BE2C (cell line): ENCODE results near the gene SOX5.
"Not testable (repeated sequence)": the region's sequence is repeated elsewhere in the genome, so short reads cannot be mapped to it uniquely, and the experiment has no call there.

Experiments
- DNase-seq: peaks from one replicate; pipeline ENCODE4 v3.0.0-alpha.2; 2020
- H3K27me3 ChIP-seq: fragments of 250-450 bp; sonication (Bioruptor Pico); 2 replicates; pipeline ENCODE4 v1.5.1; 2020; ENCODE audit warnings: mild to moderate bottlenecking
- H3K36me3 ChIP-seq: fragments of 250-450 bp; sonication (Bioruptor Pico); 2 replicates; pipeline ENCODE4 v1.5.1; 2020; ENCODE audit warnings: mild to moderate bottlenecking
- H3K4me1 ChIP-seq: fragments of 250-450 bp; sonication (Bioruptor Pico); 2 replicates; pipeline ENCODE4 v1.5.1; 2020
- H3K4me3 ChIP-seq: 2 replicates; pipeline ENCODE4 v1.5.1; 2011; ENCODE audit warnings: low read depth, low read length
- H3K9me3 ChIP-seq: fragments of 250-450 bp; sonication (Bioruptor Pico); 2 replicates; pipeline ENCODE4 v1.5.1; 2020
- TF ChIP-seq, protein P1 (sequence below): IDR thresholded peaks from 2 replicates; pipeline ENCODE4 v1.5.1; 2012; ENCODE audit warnings: mild to moderate bottlenecking, low read depth, low read length

SOX5 gene

GRCh38 chr12:23830210-23830609 lies 119.3 kb downstream of the SOX5 start:
- DNase-seq, result no peak

GRCh38 chr12:23827353-23827752 lies 122.1 kb downstream of the SOX5 start:
- TF ChIP-seq, protein P1, sequence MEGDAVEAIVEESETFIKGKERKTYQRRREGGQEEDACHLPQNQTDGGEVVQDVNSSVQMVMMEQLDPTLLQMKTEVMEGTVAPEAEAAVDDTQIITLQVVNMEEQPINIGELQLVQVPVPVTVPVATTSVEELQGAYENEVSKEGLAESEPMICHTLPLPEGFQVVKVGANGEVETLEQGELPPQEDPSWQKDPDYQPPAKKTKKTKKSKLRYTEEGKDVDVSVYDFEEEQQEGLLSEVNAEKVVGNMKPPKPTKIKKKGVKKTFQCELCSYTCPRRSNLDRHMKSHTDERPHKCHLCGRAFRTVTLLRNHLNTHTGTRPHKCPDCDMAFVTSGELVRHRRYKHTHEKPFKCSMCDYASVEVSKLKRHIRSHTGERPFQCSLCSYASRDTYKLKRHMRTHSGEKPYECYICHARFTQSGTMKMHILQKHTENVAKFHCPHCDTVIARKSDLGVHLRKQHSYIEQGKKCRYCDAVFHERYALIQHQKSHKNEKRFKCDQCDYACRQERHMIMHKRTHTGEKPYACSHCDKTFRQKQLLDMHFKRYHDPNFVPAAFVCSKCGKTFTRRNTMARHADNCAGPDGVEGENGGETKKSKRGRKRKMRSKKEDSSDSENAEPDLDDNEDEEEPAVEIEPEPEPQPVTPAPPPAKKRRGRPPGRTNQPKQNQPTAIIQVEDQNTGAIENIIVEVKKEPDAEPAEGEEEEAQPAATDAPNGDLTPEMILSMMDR, result no peak
- Histone ChIP-seq H3K27me3 (no peaks in the 10 kb centered on the region), H3K4me1 (no peaks in the 10 kb centered on the region), H3K36me3 (no peaks in the 10 kb centered on the region), H3K4me3 (no peak overlapping the region), H3K9me3 (no peaks in the 10 kb centered on the region)
- DNase-seq, result no peak

More at GRCh38 chr12:23830210-23830609, 119.3 kb downstream of the SOX5 start:
- Histone ChIP-seq H3K9me3 (no peaks in the 10 kb centered on the region), H3K36me3 (no peaks in the 10 kb centered on the region), H3K27me3 (no peaks in the 10 kb centered on the region; the same call in 1 of the 2 replicates), H3K4me1 (no peaks in the 10 kb centered on the region), H3K4me3 (no peak overlapping the region)
- TF ChIP-seq, protein P1, result no peak

- H3K9me3 ChIP-seq, result not testable (repeated sequence)
These were observed 124.3 kb downstream of the SOX5 start for GRCh38 chr12:23825124-23825523.

GRCh38 chr12:23824358-23824757 lies 125.1 kb downstream of the SOX5 start:
- no peak overlapping the region for H3K4me3 ChIP-seq
- H3K9me3 ChIP-seq, result no peaks in the 10 kb centered on the region
- no peaks in the 10 kb centered on the region for H3K4me1 ChIP-seq
- no peaks in the 10 kb centered on the region for H3K36me3 ChIP-seq
- TF ChIP-seq, protein P1, result no peak
- H3K27me3 ChIP-seq, result no peaks in the 10 kb centered on the region
- DNase-seq, result no peak

More at GRCh38 chr12:23825124-23825523, 124.3 kb downstream of the SOX5 start:
- not testable (repeated sequence) for H3K36me3 ChIP-seq, H3K4me3 ChIP-seq, H3K4me1 ChIP-seq, DNase-seq, H3K27me3 ChIP-seq

GRCh38 chr12:23822883-23823282 lies 126.6 kb downstream of the SOX5 start:
- H3K27me3 ChIP-seq, DNase-seq, H3K4me3 ChIP-seq, H3K4me1 ChIP-seq, H3K36me3 ChIP-seq, H3K9me3 ChIP-seq: not testable (repeated sequence)

DNA sequence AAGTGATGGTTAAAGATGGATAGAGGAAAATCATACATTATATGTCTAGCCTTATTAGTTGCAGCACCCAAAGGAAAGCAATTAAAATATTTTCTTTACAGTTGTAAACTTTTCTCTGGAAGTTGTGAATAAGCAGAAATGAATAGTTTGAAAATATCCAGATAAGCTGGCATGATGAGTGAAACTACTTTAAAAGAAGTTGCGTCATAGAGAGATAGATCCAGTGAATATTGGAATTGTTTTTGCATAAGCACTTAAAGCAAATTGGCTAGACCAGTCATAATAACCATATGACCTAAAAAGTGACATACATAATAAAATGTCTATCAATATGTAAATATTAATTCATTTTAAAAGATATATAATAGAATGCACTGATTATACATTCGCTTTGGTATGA lies 132.1 kb downstream of the SOX5 start:
- Histone ChIP-seq H3K36me3 (no peaks in the 10 kb centered on the region), H3K27me3 (no peaks in the 10 kb centered on the region), H3K4me3 (no peak overlapping the region), H3K9me3 (no peaks in the 10 kb centered on the region), H3K4me1 (no peaks in the 10 kb centered on the region)
- no peak for DNase-seq
- TF ChIP-seq, protein P1, result no peak

DNA sequence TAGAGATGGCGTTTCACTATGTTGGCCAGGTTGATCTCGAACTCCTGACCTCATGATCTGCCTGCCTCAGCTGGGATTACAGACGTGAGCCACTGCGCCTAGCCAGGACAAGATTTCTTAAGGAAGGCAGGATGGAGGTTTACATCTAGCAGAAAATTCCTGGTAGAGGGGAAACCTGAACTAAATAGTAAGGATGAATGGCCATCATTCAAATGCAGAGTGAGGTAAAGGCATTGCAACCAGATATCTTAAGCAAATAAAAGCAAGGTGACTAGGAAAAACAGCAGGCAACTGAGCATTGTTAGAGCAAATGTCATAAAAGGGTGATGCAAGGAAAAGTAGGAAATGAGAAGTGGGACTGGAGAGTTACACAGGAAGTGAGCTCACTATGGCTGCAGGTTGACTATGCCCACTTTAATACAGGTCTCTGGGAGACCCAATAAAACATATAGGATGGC lies 133.0 kb downstream of the SOX5 start:
- no peaks in the 10 kb centered on the region for H3K9me3 ChIP-seq
- no peaks in the 10 kb centered on the region for H3K27me3 ChIP-seq
- TF ChIP-seq, protein P1, result no peak
- H3K4me3 ChIP-seq, result no peak overlapping the region
- no peaks in the 10 kb centered on the region for H3K4me1 ChIP-seq
- no peak for DNase-seq
- no peaks in the 10 kb centered on the region for H3K36me3 ChIP-seq
